ENCODE data around the gene CA11.

CA11 gene

DNA sequence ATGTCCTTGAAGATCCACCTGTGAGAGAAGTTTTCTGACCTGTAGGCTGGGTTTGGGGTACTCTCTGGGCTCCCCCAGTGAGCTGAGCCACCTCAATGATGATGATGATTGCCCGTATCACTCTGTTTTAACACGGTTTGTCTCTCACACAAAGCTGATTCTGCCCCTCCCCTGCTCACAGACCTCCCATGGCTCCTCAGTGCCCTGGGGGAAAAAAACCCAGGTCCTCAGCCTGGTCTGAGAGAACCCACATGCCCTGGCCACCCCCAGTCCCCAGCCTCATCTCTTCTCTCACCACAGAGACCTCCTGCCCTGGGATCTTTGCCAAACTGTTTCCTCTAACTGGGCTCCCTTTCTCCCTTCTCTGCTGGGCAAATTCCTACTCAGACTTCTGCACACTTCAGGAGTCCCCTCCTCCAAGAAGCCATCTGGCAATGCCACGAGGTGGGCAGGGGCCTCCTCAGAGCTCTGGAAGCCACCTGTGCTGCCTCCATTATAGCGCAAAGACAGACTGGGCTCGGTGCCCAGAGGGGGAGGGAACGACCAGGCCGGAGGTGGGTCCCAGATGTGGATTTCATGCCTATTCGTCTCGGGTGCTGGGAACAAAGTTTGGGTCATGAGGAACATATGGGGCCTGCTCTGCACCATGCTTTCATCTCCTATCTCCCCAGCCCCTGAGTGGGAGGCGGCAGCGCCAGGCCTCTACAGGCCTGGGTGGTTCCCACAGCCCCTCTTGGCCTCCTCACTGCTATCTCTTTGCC is 8.5 kb upstream of the CA11 start:
- H3F3A ChIP-seq (ENCODE audit: control insufficient read depth, insufficient read depth), result peaks cover 10% of the 10 kb centered on the region
- no peaks in the 10 kb centered on the region for H4K20me1 ChIP-seq (ENCODE audit: control insufficient read depth, insufficient read depth, low read depth, low read length)
- H3K9me2 ChIP-seq (replicated peaks; ENCODE audit: control insufficient read depth, low read length), result no peaks in the 10 kb centered on the region
- H3K27me3 ChIP-seq (ENCODE audit: control insufficient read depth, low read length), result no peaks in the 10 kb centered on the region
- no peak for TF ChIP-seq CTCF (IDR thresholded peaks at IDR 0.05; ENCODE audit: low read depth, low read length, poor library complexity, severe bottlenecking)
- no peak for TF ChIP-seq EZH2phosphoT487 (IDR thresholded peaks at IDR 0.05; ENCODE audit: borderline replicate concordance, low read length)
- H3K9me3 ChIP-seq (ENCODE audit: control insufficient read depth, insufficient read depth, low read length), result no peaks in the 10 kb centered on the region
- no peak overlapping the region for H3K4me2 ChIP-seq (ENCODE audit: low read length)
- H3K36me3 ChIP-seq (ENCODE audit: control insufficient read depth, low read length), result no peaks in the 10 kb centered on the region
- H3K27ac ChIP-seq (ENCODE audit: low read depth, low read length), result no peak overlapping the region
- no peaks in the 10 kb centered on the region for H3K79me2 ChIP-seq (ENCODE audit: control insufficient read depth, low read length)
- H3K4me3 ChIP-seq (ENCODE audit: low read length), result no peak overlapping the region
- peaks cover 37% of the 10 kb centered on the region for H3K4me1 ChIP-seq (ENCODE audit: control insufficient read depth, low read length)

DNA sequence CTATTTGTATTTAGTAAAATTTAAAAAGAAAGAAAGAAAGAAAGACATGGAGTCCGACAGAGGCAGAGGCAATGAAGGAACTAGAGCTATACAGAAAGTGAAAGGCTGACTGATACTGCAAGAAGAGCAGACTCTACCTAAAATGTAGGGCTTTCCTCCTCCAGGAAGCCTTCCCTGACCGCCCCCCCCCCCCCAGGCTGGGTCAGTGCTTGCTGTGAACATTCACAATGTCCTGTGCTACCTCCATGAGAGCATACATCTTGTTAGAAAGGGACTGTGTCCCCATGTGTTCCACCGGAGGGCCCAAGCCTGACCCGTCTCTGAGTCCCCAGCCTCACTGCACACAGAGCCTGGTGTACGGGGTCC is 5.7 kb upstream of the CA11 start:
- no peak overlapping the region for H3K4me2 ChIP-seq (ENCODE audit: low read length)
- H3K9me2 ChIP-seq (replicated peaks; ENCODE audit: control insufficient read depth, low read length), result no peaks in the 10 kb centered on the region
- peaks cover 63% of the 10 kb centered on the region for H3K4me1 ChIP-seq (ENCODE audit: control insufficient read depth, low read length)
- TF ChIP-seq CTCF (IDR thresholded peaks at IDR 0.05; ENCODE audit: low read depth, low read length, poor library complexity, severe bottlenecking) (no peak), EZH2phosphoT487 (IDR thresholded peaks at IDR 0.05; ENCODE audit: borderline replicate concordance, low read length) (no peak)
- H3K9me3 ChIP-seq (ENCODE audit: control insufficient read depth, insufficient read depth, low read length), result no peaks in the 10 kb centered on the region
- peaks cover 24% of the 10 kb centered on the region for H3F3A ChIP-seq (ENCODE audit: control insufficient read depth, insufficient read depth)
- no peaks in the 10 kb centered on the region for H3K27me3 ChIP-seq (ENCODE audit: control insufficient read depth, low read length)
- no peaks in the 10 kb centered on the region for H4K20me1 ChIP-seq (ENCODE audit: control insufficient read depth, insufficient read depth, low read depth, low read length)
- H3K27ac ChIP-seq (ENCODE audit: low read depth, low read length), result no peak overlapping the region
- H3K36me3 ChIP-seq (ENCODE audit: control insufficient read depth, low read length), result no peaks in the 10 kb centered on the region
- H3K4me3 ChIP-seq (ENCODE audit: low read length), result no peak overlapping the region
- no peaks in the 10 kb centered on the region for H3K79me2 ChIP-seq (ENCODE audit: control insufficient read depth, low read length)

- peaks cover 65% of the 10 kb centered on the region for H3K4me1 ChIP-seq (ENCODE audit: control insufficient read depth, low read length)
- peaks cover 24% of the 10 kb centered on the region for H3F3A ChIP-seq (ENCODE audit: control insufficient read depth, insufficient read depth)
- no peaks in the 10 kb centered on the region for H3K27me3 ChIP-seq (ENCODE audit: control insufficient read depth, low read length)
- H3K27ac ChIP-seq (ENCODE audit: low read depth, low read length), result no peak overlapping the region
- TF ChIP-seq EZH2phosphoT487 (IDR thresholded peaks at IDR 0.05; ENCODE audit: borderline replicate concordance, low read length) (no peak), CTCF (IDR thresholded peaks at IDR 0.05; ENCODE audit: low read depth, low read length, poor library complexity, severe bottlenecking) (no peak)
- H3K9me2 ChIP-seq (replicated peaks; ENCODE audit: control insufficient read depth, low read length), result no peaks in the 10 kb centered on the region
- no peaks in the 10 kb centered on the region for H3K9me3 ChIP-seq (ENCODE audit: control insufficient read depth, insufficient read depth, low read length)
- H3K79me2 ChIP-seq (ENCODE audit: control insufficient read depth, low read length), result no peaks in the 10 kb centered on the region
- H3K4me3 ChIP-seq (ENCODE audit: low read length), result no peak overlapping the region
- no peaks in the 10 kb centered on the region for H3K36me3 ChIP-seq (ENCODE audit: control insufficient read depth, low read length)
- H3K4me2 ChIP-seq (ENCODE audit: low read length), result no peak overlapping the region
- H4K20me1 ChIP-seq (ENCODE audit: control insufficient read depth, insufficient read depth, low read depth, low read length), result no peaks in the 10 kb centered on the region
Measured at GRCh38 chr19:48650974-48651682, 5.1 kb upstream of the CA11 start.
